Measurements from ENCODE around the gene ANKRD11. TPM values are rescaled to one million over a fixed set of nuclear protein-coding genes. Genes with fewer than 3 reads are reported as not detected.

ANKRD11 gene
- total RNA-seq, 1 experiment from 2014 or later, result 242 TPM

GRCh38 chr16:89420204-89420603 is 70.2 kb downstream of the ANKRD11 start:
- Mint-ChIP-seq H3K4me3 (ENCODE audit: low read depth, unreplicated experiment) (no peak overlapping the region), H3K4me1 (ENCODE audit: low read depth, unreplicated experiment) (peaks cover 44% of the 10 kb centered on the region), H3K9me3 (ENCODE audit: low read depth, unreplicated experiment) (no peaks in the 10 kb centered on the region)

GRCh38 chr16:89418352-89418751 is 72.0 kb downstream of the ANKRD11 start:
- Mint-ChIP-seq H3K9me3 (ENCODE audit: low read depth, unreplicated experiment) (no peaks in the 10 kb centered on the region), H3K4me1 (ENCODE audit: low read depth, unreplicated experiment) (peaks cover 33% of the 10 kb centered on the region), H3K4me3 (ENCODE audit: low read depth, unreplicated experiment) (no peak overlapping the region), H3K36me3 (ENCODE audit: insufficient read depth, unreplicated experiment) (peaks cover 49% of the 10 kb centered on the region), H3K27me3 (ENCODE audit: unreplicated experiment) (no peaks in the 10 kb centered on the region), H3K27ac (ENCODE audit: unreplicated experiment) (no peak overlapping the region)
- CTCF ChIA-PET, result no interaction called here
- no TSS peak for BruUV-seq (replicated peaks)
- no peak for DNase-seq
- TF ChIP-seq CTCF (IDR thresholded peaks at IDR 0.05; ENCODE audit: unreplicated experiment), result no peak
- intact Hi-C loops (cut with micrococcal nuclease; ENCODE audit: unreplicated experiment), result no loop called here

More at GRCh38 chr16:89420204-89420603, 70.2 kb downstream of the ANKRD11 start:
- CTCF ChIA-PET, result interaction anchor here (1.3 kb wide), 1 partner anchor 23 kb away, joined by 4 read pairs; no protein-coding TSS in a partner anchor
- DNase-seq, result no peak
- Mint-ChIP-seq H3K27me3 (ENCODE audit: unreplicated experiment) (no peaks in the 10 kb centered on the region), H3K27ac (ENCODE audit: unreplicated experiment) (no peak overlapping the region), H3K36me3 (ENCODE audit: insufficient read depth, unreplicated experiment) (peaks cover 57% of the 10 kb centered on the region)
- no TSS peak for BruUV-seq (replicated peaks)
- intact Hi-C loops (cut with micrococcal nuclease; ENCODE audit: unreplicated experiment), result no loop called here
- no peak for TF ChIP-seq CTCF (IDR thresholded peaks at IDR 0.05; ENCODE audit: unreplicated experiment)

GRCh38 chr16:89417352-89417751 is 73.0 kb downstream of the ANKRD11 start:
- no peak for DNase-seq
- intact Hi-C loops (cut with micrococcal nuclease; ENCODE audit: unreplicated experiment), result no loop called here
- H3K27me3 Mint-ChIP-seq (ENCODE audit: unreplicated experiment), result no peaks in the 10 kb centered on the region
- no peak overlapping the region for H3K27ac Mint-ChIP-seq (ENCODE audit: unreplicated experiment)
- no peaks in the 10 kb centered on the region for H3K9me3 Mint-ChIP-seq (ENCODE audit: low read depth, unreplicated experiment)
- CTCF ChIA-PET, result no interaction called here
- H3K36me3 Mint-ChIP-seq (ENCODE audit: insufficient read depth, unreplicated experiment), result peaks cover 51% of the 10 kb centered on the region
- H3K4me1 Mint-ChIP-seq (ENCODE audit: low read depth, unreplicated experiment), result peaks cover 27% of the 10 kb centered on the region
- H3K4me3 Mint-ChIP-seq (ENCODE audit: low read depth, unreplicated experiment), result no peak overlapping the region
- no peak for TF ChIP-seq CTCF (IDR thresholded peaks at IDR 0.05; ENCODE audit: unreplicated experiment)
- no TSS peak for BruUV-seq (replicated peaks)

GRCh38 chr16:89413811-89414585 is 76.4 kb downstream of the ANKRD11 start:
- no peak for DNase-seq
- BruUV-seq (replicated peaks), result no TSS peak
- Mint-ChIP-seq H3K4me1 (ENCODE audit: low read depth, unreplicated experiment) (peaks cover 31% of the 10 kb centered on the region), H3K27ac (ENCODE audit: unreplicated experiment) (no peak overlapping the region), H3K27me3 (ENCODE audit: unreplicated experiment) (no peaks in the 10 kb centered on the region), H3K4me3 (ENCODE audit: low read depth, unreplicated experiment) (no peak overlapping the region), H3K9me3 (ENCODE audit: low read depth, unreplicated experiment) (no peaks in the 10 kb centered on the region), H3K36me3 (ENCODE audit: insufficient read depth, unreplicated experiment) (peaks cover 57% of the 10 kb centered on the region)
- no peak for TF ChIP-seq CTCF (IDR thresholded peaks at IDR 0.05; ENCODE audit: unreplicated experiment)
- CTCF ChIA-PET, result interaction anchor here (1.3 kb wide), 1 partner anchor 15 kb away, joined by 3 read pairs; no protein-coding TSS in a partner anchor
- intact Hi-C loops (cut with micrococcal nuclease; ENCODE audit: unreplicated experiment), result no loop called here

All from Calu3 (cell line).